GM19193 (cell line): ENCODE results near the gene SH3BGR.

Source experiments
- POLR2A ChIP-seq: IDR thresholded peaks from 4 replicates; pipeline ENCODE4 v1.6.1; 2011; ENCODE audit not compliant: insufficient read depth, insufficient read length; ENCODE audit errors: extremely low read depth

The SH3BGR gene

DNA sequence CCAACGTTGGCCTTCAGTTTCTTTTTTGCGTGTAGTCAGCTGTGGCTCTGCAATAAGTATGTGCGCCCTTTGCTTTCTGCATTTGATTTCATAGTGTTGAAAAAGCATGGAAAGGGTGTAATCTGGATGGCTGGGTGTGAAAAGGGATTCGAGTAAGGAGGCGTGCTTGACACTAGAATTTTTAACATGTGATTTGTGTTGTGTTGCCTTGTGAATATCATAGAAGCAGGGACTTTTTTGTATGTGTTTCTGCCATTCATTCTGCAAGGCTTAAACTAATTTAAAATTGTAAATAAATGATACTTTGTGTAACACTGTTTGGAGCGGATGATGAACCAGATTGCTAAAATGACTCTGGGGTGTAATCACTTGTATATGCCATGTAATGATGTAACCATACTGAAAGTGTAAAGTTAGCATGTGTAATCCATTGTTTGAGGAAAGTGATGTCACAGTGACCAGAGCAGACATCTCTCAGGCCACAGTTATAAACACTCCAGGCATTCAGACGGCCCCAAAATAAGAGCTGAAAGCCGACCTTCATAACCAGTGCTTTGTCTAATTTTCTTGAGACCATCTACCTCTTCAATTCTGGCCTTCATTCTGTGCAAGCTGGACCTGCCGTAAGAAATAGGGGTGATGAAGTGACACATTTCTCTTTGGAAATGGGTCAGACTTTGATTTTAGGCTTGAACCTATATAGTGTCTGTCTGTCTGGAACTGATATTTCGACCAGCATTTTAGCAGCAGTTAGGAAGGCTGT, 618 bp downstream of the SH3BGR start:
- TF ChIP-seq POLR2A: no peak

DNA sequence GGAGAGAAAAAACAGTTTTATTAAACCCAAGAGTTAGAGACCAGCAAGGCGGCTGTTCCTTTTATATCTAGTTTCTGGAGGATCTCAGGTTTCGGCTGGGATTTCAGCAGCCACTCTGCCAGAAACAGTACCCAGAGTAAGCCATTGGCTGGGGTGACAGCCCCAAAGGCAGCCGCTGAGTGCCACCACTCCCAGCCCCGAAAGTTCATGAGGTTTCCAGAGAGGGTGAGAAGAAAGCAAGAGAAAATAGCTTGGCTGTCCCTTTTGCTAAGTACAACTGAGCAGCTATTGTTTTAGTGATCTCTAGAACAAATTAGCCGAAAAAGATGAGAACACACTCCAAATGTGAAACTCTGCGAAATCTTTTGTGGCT, 1.2 kb downstream of the SH3BGR start:
- no peak for TF ChIP-seq POLR2A

DNA sequence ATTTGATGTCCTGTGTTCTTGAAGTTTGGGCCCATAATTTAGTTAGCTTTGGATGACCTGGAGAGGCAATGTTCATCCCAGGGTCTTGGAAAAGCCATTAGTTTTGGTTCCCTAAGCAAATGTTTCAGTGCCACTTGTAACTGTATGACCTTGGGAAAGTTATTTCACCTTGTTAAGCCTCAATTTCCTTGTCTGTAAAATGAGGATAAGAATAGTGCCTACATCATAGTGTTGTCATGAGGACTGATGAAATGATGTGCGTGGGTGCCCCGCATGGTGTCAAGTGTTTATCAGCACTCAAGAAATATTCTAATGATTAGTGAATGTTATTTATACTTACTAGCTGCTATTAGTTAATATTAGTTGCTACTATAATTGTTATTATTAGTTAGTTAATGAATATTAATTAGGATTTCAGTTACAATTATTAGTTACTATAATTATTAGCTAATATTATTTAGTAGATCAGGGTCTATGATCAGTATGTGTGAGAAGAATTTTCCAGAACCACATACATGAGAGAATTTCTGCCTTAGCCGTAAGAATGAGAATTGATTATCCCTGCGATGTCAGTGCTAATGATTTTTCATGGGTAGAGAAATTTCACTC, 1.9 kb downstream of the SH3BGR start:
- no peak for TF ChIP-seq POLR2A

DNA sequence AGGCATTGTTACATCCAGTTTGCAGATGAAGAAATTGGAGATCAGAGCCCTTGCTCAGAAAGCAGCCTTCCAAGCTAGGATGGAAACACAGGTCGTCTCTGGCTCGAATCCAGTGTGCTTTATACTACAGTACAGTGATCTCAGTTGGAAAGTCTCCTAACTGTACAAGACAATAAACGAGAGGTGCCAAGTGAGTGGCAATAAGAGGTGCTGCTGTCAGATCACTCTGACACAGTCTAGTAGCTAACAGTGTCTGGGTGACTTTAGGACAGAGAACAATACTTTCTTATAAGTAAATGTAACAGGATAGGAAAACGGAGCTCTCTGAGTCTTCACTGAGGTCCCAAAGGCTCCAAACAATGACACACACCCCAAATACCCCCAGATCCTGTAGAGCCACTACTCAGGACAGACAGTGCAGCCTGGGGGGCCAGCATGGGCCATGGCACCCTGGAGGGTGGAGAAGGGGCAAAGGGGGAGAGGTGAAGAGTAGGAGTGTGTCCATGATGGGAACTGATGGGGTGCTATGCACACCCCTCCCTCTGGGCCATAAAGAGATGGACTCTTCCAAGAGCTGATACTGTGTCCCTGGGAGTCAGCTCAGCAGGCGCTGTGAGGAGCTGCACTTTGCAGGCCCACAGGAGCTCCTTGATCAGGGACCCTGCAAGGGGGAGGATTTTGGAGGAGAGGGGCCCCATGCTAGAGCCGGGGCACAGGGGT, 3.3 kb downstream of the SH3BGR start:
- no peak for TF ChIP-seq POLR2A

DNA sequence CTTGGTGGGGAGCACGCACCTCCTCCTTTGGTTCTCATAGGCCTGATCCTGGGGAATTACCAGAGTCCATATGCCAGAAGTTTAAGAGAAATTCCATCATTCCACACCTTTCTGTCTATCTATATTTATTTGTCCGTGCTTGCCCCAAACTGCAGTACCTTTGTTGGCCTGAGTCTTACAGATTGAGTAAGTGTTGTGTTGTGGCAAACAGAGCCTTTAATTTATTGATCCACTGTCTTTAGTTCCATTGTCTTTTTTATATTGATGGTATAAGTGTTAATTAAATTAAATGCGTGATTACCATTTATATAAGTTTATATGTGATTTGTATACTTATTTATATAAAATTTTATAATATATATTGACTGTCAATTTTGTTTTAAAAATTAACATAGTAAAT, 4.9 kb downstream of the SH3BGR start:
- TF ChIP-seq POLR2A: no peak

DNA sequence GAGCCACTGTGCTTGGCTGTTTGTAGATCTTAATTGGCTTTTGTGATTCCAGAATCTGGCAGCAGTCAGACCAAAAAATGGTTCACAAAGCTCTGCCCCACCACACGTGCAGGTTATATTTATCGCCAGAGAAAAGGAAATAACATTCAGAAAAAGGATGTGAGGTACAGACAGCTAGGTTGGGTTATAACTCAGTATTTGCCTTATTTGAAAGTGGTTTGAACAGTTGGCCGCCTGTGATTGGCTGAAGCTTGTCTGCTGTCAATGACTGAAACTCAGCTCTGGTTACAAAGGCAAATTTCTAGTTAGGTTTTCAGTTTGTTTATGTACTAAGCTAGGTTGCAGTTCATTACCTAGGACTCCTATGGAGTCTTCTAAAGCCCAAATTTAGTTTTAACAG, 9.6 kb downstream of the SH3BGR start:
- no peak for TF ChIP-seq POLR2A

DNA sequence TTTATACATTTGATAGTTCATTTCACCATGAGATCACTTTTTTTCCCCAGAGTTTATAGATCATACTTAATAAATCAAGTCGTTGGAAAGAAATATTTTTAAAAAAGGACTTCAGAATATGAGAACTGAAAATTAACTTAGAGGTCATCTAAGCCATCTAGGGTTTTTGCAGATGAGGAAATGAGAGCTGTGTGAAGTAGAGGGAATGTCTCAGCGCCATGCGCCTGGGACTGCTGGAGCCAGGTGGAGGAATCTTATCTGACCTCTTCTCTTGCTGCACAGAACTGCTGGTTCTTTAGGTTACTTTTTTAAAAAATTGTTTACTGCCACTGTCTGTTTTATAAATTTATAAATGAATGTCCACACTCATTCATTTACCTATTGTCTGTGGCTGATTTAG, 11.5 kb downstream of the SH3BGR start:
- no peak for TF ChIP-seq POLR2A

DNA sequence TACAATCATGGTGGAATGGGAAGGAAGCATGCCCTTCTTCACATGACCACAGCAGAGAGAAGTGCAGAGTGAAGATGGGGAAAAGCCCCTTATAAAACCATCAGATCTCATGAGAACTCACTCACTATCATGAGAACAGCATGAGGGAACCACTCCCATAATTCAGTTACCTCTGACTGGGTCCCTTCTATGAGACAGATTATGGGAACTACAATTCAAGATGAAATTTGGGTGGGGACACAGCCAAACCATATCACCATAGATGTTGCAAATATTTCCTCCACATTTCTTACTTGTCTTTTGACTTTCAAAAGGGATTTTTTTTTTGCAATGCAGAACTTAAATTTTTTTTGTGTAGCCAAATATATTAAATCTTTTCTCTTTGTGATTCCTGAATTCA, 14.8 kb downstream of the SH3BGR start:
- TF ChIP-seq POLR2A: no peak

DNA sequence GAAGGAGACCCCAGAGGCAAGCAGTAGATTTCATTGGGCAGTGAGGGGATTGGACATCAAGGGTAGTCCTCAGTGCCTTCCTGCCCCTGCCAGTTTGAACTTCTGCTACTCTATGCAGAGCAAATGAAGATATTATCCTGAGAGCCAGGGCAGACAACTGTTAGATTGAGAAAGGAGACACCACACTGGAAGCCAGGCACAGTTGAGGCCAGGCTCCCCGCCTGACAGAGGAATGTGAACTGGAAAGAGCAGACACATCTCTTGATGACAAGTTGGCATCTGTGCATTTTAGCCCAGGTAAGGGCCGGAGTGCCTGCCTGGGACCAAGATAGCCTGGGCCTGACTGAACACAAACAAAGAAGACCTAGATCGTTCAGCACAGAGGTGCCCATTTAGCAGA, 16.0 kb downstream of the SH3BGR start:
- no peak for TF ChIP-seq POLR2A

DNA sequence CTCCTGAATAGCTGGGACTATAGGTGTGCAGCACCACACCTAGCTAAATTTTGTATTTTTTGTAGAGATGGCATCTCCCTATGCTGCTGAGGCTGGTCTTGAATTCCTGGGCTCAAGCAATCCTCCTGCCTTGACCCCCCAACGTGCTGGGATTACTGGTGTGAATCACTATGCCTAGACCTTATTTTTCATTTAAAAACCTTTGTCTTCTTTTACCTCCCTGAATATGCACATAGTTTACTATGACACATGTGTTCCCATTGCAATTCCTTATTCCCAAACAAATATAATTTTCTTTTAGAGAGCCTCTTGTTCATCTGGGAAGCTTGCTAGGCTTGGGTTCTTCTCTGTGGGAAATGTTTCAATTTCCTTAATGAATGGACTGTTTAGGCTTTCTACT, 16.8 kb downstream of the SH3BGR start:
- TF ChIP-seq POLR2A: no peak

DNA sequence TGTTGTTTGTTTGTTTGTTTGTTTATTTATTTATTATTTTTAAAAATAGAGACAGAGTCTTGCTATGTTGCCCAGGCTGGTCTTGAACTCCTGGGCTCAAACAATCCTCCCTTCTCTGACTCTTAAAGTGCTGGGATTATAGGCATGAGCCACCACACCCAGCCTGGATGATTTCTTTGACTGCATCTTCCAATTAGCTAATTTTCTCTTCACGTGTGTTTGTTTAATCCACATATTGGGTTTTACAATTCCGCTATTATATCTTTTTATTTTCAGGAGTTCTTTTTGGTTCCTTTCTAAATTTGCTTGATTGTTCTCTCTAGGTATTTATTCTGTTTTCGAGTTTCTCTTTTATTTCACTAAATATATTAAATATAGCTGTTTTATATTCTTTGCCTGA, 19.8 kb downstream of the SH3BGR start:
- TF ChIP-seq POLR2A: no peak

DNA sequence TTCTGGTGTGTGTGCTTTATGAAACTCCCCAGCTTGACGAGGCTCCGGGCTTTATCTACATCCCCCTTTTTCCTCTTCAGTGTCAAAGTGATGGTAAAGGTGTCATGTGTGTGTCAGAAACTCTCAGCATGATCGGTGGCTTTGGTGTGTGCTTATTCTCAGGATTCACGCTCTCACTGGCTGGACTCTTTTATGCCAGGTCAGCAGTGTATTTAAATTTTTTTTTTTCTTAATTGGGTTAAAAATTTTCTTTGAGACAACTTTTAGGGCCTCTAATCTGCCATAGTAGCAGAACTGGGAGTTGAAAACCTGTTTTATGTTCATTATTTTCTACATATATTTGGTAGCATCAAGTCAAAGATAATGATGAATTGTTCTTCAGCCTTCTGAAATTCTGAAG, 21.0 kb downstream of the SH3BGR start:
- no peak for TF ChIP-seq POLR2A

DNA sequence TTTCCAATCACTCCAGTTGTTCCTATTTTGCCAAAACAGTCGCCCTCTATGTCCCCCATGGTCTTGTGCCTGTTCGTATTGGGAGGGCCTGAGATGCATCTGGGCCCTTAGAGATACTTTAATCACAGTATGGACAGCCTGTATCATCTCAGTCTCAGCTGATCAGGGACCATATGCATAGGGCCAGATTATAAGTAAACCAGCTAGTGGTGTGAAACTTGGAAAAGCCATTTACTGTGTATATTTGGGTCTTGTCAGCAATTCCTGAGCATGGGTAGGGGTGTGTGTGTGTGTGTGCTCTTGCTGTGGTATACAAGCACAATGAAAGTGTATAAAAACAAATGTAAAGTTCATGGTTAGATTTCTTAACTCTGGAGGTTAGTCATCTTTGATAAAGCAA, 22.8 kb downstream of the SH3BGR start:
- no peak for TF ChIP-seq POLR2A

DNA sequence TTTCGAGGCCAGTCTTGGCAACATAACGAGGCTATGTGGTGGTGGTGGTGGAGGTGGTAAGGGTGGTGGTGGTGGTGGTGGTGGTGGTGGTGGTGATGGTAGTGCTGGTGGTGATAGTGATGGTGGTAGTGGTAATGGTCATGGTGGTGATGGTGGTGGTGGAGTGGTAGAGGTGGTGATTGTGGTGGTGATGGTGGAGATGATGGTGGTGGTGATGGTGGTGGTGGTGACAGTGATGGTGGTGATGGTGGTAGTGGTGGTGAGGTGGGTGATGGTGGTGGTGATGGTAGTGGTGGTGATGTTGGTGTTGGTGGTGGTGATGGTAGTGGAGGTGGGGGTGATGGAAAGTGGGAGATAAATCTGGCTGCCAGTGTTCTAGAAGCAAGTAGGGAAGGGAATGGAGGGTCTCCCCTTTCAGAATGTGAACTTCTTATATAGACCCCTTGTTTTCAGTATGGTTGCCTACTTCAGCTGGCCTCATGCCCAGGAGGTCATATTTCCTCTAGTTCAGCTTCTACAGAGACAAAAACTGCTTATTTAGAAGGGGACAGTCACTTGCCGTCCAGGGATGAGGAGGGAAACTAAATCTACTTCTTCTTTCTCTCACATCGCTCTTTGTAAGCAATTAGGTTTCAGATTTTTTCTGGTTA, 27.5 kb downstream of the SH3BGR start:
- TF ChIP-seq POLR2A: no peak

DNA sequence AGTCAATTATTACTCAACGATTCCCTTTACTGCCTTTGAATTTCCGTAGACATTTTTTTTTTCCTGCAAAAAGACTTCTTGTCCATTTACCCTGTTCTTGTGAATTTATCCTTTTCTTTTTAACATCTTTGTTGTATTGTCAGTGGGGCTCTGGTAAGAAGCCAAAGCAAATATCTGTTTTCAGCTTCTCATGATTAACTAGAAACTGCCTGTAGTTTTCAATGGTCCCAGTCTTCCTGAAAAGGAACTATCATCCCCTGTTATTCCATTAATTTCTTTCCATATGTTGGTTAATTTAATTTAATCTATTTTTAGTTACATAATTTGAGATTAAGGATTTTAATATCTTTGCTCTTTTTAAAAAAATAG, 28.0 kb downstream of the SH3BGR start:
- TF ChIP-seq POLR2A: no peak

DNA sequence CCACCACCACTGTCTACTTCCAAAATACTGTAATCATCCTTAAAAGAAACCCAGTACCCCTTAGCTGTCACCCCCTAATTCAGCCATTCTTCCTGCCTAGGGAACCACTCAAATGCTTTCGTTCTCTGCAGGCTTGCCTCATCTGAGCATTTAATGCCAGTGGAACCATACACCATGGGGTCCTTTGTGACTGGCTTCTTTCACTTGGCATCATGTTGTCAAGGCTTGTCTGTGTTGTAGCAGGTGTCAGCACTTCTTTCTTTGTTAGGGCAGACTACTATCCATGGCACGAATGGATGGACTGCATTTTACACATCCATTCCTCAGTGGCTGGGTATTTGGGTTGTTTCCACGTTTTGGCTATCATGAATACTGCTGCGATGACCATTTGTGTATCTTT, 28.5 kb downstream of the SH3BGR start:
- no peak for TF ChIP-seq POLR2A
